HCT116 (cell line): ENCODE measurements around the gene WDR31. TPM values are rescaled to one million over a fixed set of nuclear protein-coding genes. Genes with fewer than 3 reads are reported as not detected.

Source experiments
- ATAC-seq: fragments of 200-7000 bp; cut with Tn5 transposase; 2 replicates; pipeline ENCODE4 v1.9.1; 2020; ENCODE audit warnings: mild to moderate bottlenecking, moderate library complexity
- BruUV-seq: library from RNA; stranded (reverse); fragments of 400-500 nt; replicated peaks from 2 replicates; lab custom pipeline; 2021; lab: Mats Ljungman, UMichigan
- CTCF ChIA-PET: fragments of 300-600 bp; sonication (Branson Sonifier 250); formaldehyde crosslinking; loops from one replicate; lab custom pipeline; 2021; ENCODE audit warnings: antibody characterized with exemption; lab: Charles Lee
- POLR2A ChIA-PET: fragments of 300-600, 350-600 bp; sonication (Branson Sonifier 250); formaldehyde crosslinking; loops from one replicate; lab custom pipeline; 2021; ENCODE audit warnings: antibody characterized with exemption; lab: Charles Lee
- RAD21 ChIA-PET, 2 experiments: fragments of 300-600 bp; sonication (Branson Sonifier 250); formaldehyde crosslinking; loops; one replicate each; lab custom pipeline; 2023; ENCODE audit warnings: low total read pairs in 2 of 2; ENCODE audit not compliant: uncharacterized antibody in 2 of 2, unreplicated experiment in 2 of 2, low non-redundant PET in 1 of 2; lab: Charles Lee
- DNase-seq: peaks from one replicate; pipeline ENCODE4 v3.0.0-alpha.2; 2010; ENCODE audit warnings: low read depth, low spot score
- H2AFZ ChIP-seq: fragments of 200-600 bp; shearing (Covaris generic), sonication (generic); 2 replicates; pipeline ENCODE4 v1.6.1; 2017; ENCODE audit warnings: low read depth, mixed run types, mixed read lengths, antibody characterized with exemption, low read length; ENCODE audit not compliant: poor library complexity, severe bottlenecking
- H3K27ac ChIP-seq: 2 replicates; pipeline ENCODE4 v1.5.1; 2012; ENCODE audit warnings: low read depth, low read length
- H3K27me3 ChIP-seq: fragments of 200-600 bp; sonication (generic); 2 replicates; pipeline ENCODE4 v1.6.1; 2016; ENCODE audit warnings: mixed run types, low read length, mixed read lengths; ENCODE audit not compliant: insufficient read depth
- H3K36me3 ChIP-seq, 2 experiments: fragments of 200-500 bp in 1 of 2; fragments of 200-600 bp in 1 of 2; sonication (Bioruptor generic) in 1 of 2; sonication (generic) in 1 of 2; 2 replicates each; pipeline versions ENCODE4 v1.5.1 to v1.6.1; 2014 to 2016; ENCODE audit warnings: low read length in 2 of 2, inconsistent platforms in 1 of 2, mixed read lengths in 1 of 2, mixed run types in 1 of 2; ENCODE audit not compliant: insufficient read depth in 2 of 2, control insufficient read depth in 1 of 2
- H3K4me1 ChIP-seq, 2 experiments: fragments of 200-600 bp in 1 of 2; sonication (generic) in 1 of 2; 2 replicates each; pipeline versions ENCODE4 v1.5.1 to v1.6.1; 2012 to 2017; ENCODE audit warnings: low read length in 2 of 2, inconsistent platforms in 1 of 2, mild to moderate bottlenecking in 1 of 2, mixed read lengths in 1 of 2, mixed run types in 1 of 2, moderate library complexity in 1 of 2; ENCODE audit not compliant: insufficient read depth in 2 of 2, control insufficient read depth in 1 of 2
- H3K4me2 ChIP-seq: fragments of 200-600 bp; sonication (generic); 2 replicates; pipeline ENCODE4 v1.6.1; 2017; ENCODE audit warnings: mixed run types, low read length, mixed read lengths
- H3K4me3 ChIP-seq, 2 experiments: fragments of 200-600 bp in 1 of 2; sonication (generic) in 1 of 2; replicated peaks in 1 of 2; 2 replicates each; pipeline ENCODE4 v1.5.1; 2011 to 2016; ENCODE audit warnings: low read length in 2 of 2, control low read depth in 1 of 2, low read depth in 1 of 2, mild to moderate bottlenecking in 1 of 2, mixed read lengths in 1 of 2, mixed run types in 1 of 2
- H3K79me2 ChIP-seq: fragments of 200-600 bp; sonication (generic); 2 replicates; pipeline ENCODE4 v1.6.1; 2017; ENCODE audit warnings: mild to moderate bottlenecking, mixed run types, low read length, moderate library complexity, mixed read lengths; ENCODE audit not compliant: insufficient read depth
- H3K9ac ChIP-seq: fragments of 200-600 bp; sonication (generic); 2 replicates; pipeline ENCODE4 v1.6.1; 2016; ENCODE audit warnings: low read length, mixed read lengths
- H3K9me2 ChIP-seq: fragments of 200-600 bp; sonication (generic), shearing (Covaris generic); 2 replicates; pipeline ENCODE4 v1.6.1; 2017; ENCODE audit warnings: mixed run types, mild to moderate bottlenecking, moderate library complexity; ENCODE audit not compliant: insufficient read depth
- H3K9me3 ChIP-seq, 2 experiments: fragments of 200-500 bp in 1 of 2; fragments of 200-600 bp in 1 of 2; sonication (Bioruptor generic) in 1 of 2; sonication (generic) in 1 of 2; 2 replicates each; pipeline ENCODE4 v1.6.1; 2014 to 2017; ENCODE audit warnings: low read length in 2 of 2, mixed read lengths in 2 of 2, inconsistent platforms in 1 of 2, low read depth in 1 of 2, mild to moderate bottlenecking in 1 of 2, mixed run types in 1 of 2, moderate library complexity in 1 of 2; ENCODE audit not compliant: control insufficient read depth in 1 of 2, insufficient read depth in 1 of 2
- H4K20me1 ChIP-seq: fragments of 200-600 bp; sonication (generic), shearing (Covaris generic); 2 replicates; pipeline ENCODE4 v1.6.1; 2017; ENCODE audit warnings: mixed run types, mild to moderate bottlenecking, moderate library complexity; ENCODE audit not compliant: insufficient read depth
- CEBPB ChIP-seq: IDR thresholded peaks from 2 replicates; pipeline ENCODE4 v1.6.1; 2012; ENCODE audit warnings: low read depth
- EGR1 ChIP-seq: IDR thresholded peaks from 2 replicates; pipeline ENCODE4 v1.6.1; 2012; ENCODE audit warnings: low read depth
- EZH2 ChIP-seq: fragments of 200-600 bp; sonication (generic); IDR thresholded peaks from 2 replicates; pipeline ENCODE4 v1.6.1; 2017; ENCODE audit warnings: antibody characterized with exemption, mixed run types
- EZH2phosphoT487 ChIP-seq: fragments of 200-600 bp; IDR thresholded peaks from 2 replicates; pipeline ENCODE4 v1.6.1; 2018; ENCODE audit warnings: antibody characterized with exemption, borderline replicate concordance
- FOSL1 ChIP-seq: IDR thresholded peaks from 2 replicates; pipeline ENCODE4 v1.6.1; 2012; ENCODE audit warnings: low read depth
- JUND ChIP-seq: IDR thresholded peaks from 2 replicates; pipeline ENCODE4 v1.6.1; 2012
- RAD21 ChIP-seq: IDR thresholded peaks from 2 replicates; pipeline ENCODE4 v1.6.1; 2012; ENCODE audit warnings: low read depth, mild to moderate bottlenecking
- SRF ChIP-seq: IDR thresholded peaks from 2 replicates; pipeline ENCODE4 v1.6.1; 2012; ENCODE audit warnings: low read depth
- YY1 ChIP-seq: IDR thresholded peaks from 2 replicates; pipeline ENCODE4 v1.6.1; 2011; ENCODE audit warnings: low read length, low read depth, moderate library complexity, mild to moderate bottlenecking; ENCODE audit not compliant: insufficient replicate concordance; ENCODE audit errors: extremely low read depth
- ZFX ChIP-seq: fragments of 450-650 bp; IDR thresholded peaks from 2 replicates; pipeline ENCODE4 v1.6.1; 2017
- ZNF274 ChIP-seq: fragments of 200-500 bp; sonication (Bioruptor generic); IDR thresholded peaks from 2 replicates; pipeline ENCODE4 v1.6.1; 2014; ENCODE audit warnings: mild to moderate bottlenecking, low read depth, low read length, inconsistent platforms
- intact Hi-C: fragments of 100-400 bp; cut with micrococcal nuclease; formaldehyde crosslinking; loops from 2 replicates; pipeline ENCODE4 v1.10.0; 2022
- total RNA-seq: library from RNA; stranded (reverse); gene quantifications from one replicate; pipeline ENCODE4 v1.2.1, GENCODE V29; 2021; ENCODE audit not compliant: unreplicated experiment
- TF ChIP-seq, protein P1 (sequence below): IDR thresholded peaks from 2 replicates; pipeline ENCODE4 v1.6.1; 2012
- TF ChIP-seq, protein P2 (sequence below): IDR thresholded peaks from 2 replicates; pipeline ENCODE4 v1.6.1; 2012
- TF ChIP-seq, protein P3 (sequence below), 3 experiments: fragments of 200-600 bp in 1 of 3; sonication (generic) in 1 of 3; IDR thresholded peaks in 2 of 3; conservative IDR thresholded peaks in 1 of 3; 2 replicates each; pipeline ENCODE4 v1.5.1; 2012 to 2017; ENCODE audit warnings: low read depth in 2 of 3, low read length in 2 of 3, antibody characterized with exemption in 1 of 3, borderline replicate concordance in 1 of 3, control low read depth in 1 of 3, mild to moderate bottlenecking in 1 of 3, mixed read lengths in 1 of 3, mixed run types in 1 of 3, moderate library complexity in 1 of 3; ENCODE audit not compliant: insufficient read depth in 1 of 3

The WDR31 gene
- total RNA-seq, 1 experiment from 2014 or later: 5.9 TPM

DNA sequence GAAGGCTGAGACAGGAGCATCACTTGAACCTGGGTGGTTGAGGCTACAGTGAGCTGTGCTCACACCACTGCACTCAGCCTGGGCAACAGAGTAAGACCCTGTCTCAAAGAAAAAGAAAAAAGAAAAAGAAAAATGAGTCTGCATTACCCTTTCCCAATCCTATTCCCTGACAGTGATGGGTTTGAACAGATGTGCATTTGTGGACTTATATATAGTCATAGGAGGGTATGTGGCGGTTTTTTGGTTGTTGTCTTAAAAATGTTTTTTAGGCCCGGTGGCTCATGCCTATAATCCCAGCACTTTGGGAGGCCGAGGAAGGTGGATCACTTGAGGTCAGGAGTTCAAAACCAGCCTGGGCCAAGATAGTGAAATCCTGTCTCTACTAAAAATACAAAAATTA is 23.3 kb upstream of the WDR31 start:
- Histone ChIP-seq H3K27me3 (no peaks in the 10 kb centered on the region), H3K9ac (no peak overlapping the region), H3K9me2 (no peaks in the 10 kb centered on the region), H2AFZ (no peak overlapping the region), H3K4me1 (peaks cover 11 to 14% of the 10 kb centered on the region in 2 experiments), H3K9me3 (no peaks in the 10 kb centered on the region), H3K36me3 (no peaks in the 10 kb centered on the region), H3K27ac (no peak overlapping the region), H3K4me2 (peak overlapping the region; percentile 56), H4K20me1 (no peaks in the 10 kb centered on the region), H3K4me3 (no peak overlapping the region), H3K79me2 (no peaks in the 10 kb centered on the region)
- ATAC-seq (peak; percentile 36), DNase-seq (no peak)
- POLR2A ChIA-PET: interaction anchor here (0.9 kb wide), 1 partner anchor 13 kb away, joined by 4 read pairs; the partner anchor contains the start of gene HDHD3
- intact Hi-C loops: no loop called here
- RAD21 ChIA-PET: no interaction called here
- CTCF ChIA-PET: interaction anchor here (1.1 kb wide), 1 partner anchor 38 kb away, joined by 3 read pairs; no protein-coding TSS in a partner anchor
- TF ChIP-seq RAD21 (no peak), EGR1 (no peak), CEBPB (no peak), FOSL1 (no peak), EZH2 (no peak), ZFX (no peak), JUND (no peak), EZH2phosphoT487 (no peak), ZNF274 (no peak), YY1 (no peak), SRF (no peak)
- TF ChIP-seq, protein P1, sequence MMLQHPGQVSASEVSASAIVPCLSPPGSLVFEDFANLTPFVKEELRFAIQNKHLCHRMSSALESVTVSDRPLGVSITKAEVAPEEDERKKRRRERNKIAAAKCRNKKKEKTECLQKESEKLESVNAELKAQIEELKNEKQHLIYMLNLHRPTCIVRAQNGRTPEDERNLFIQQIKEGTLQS: no peak
- TF ChIP-seq, protein P2, sequence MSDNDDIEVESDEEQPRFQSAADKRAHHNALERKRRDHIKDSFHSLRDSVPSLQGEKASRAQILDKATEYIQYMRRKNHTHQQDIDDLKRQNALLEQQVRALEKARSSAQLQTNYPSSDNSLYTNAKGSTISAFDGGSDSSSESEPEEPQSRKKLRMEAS: no peak
- TF ChIP-seq, protein P3, sequence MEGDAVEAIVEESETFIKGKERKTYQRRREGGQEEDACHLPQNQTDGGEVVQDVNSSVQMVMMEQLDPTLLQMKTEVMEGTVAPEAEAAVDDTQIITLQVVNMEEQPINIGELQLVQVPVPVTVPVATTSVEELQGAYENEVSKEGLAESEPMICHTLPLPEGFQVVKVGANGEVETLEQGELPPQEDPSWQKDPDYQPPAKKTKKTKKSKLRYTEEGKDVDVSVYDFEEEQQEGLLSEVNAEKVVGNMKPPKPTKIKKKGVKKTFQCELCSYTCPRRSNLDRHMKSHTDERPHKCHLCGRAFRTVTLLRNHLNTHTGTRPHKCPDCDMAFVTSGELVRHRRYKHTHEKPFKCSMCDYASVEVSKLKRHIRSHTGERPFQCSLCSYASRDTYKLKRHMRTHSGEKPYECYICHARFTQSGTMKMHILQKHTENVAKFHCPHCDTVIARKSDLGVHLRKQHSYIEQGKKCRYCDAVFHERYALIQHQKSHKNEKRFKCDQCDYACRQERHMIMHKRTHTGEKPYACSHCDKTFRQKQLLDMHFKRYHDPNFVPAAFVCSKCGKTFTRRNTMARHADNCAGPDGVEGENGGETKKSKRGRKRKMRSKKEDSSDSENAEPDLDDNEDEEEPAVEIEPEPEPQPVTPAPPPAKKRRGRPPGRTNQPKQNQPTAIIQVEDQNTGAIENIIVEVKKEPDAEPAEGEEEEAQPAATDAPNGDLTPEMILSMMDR (IDR thresholded peaks at IDR 0.05 in 2 of 3, conservative IDR thresholded peaks at IDR 0.05 in 1 of 3; ENCODE audit: borderline replicate concordance in 1 of 3, insufficient read depth in 1 of 3, low read depth in 2 of 3, low read length in 2 of 3): no peak
- BruUV-seq: no TSS peak
